OCI-LY3 (cell line): ENCODE data around the gene ZNF865.

ENCODE experiments used
- H2AFZ ChIP-seq: fragments of 200-600, 300-600 bp; shearing (Covaris generic); 2 replicates; pipeline ENCODE4 v1.6.0; 2014; ENCODE audit warnings: antibody characterized with exemption, low read depth, low read length
- H3K27ac ChIP-seq: fragments of 200-600, 300-600 bp; sonication (generic); 2 replicates; pipeline ENCODE4 v1.5.1; 2014; ENCODE audit warnings: mild to moderate bottlenecking, low read length, moderate library complexity, mixed read lengths
- H3K27me3 ChIP-seq: fragments of 200-600, 300-600 bp; sonication (generic); 2 replicates; pipeline ENCODE4 v1.6.1; 2014; ENCODE audit warnings: low read depth, low read length, mixed read lengths
- H3K36me3 ChIP-seq: fragments of 200-600, 300-600 bp; sonication (generic); replicated peaks from 2 replicates; pipeline ENCODE3; 2014; ENCODE audit warnings: low read depth, low read length, mixed read lengths
- H3K4me1 ChIP-seq: fragments of 300-600, 200-600 bp; sonication (generic); 2 replicates; pipeline ENCODE4 v1.6.1; 2014; ENCODE audit warnings: low read length, mixed read lengths
- H3K4me2 ChIP-seq: fragments of 200-600, 300-600 bp; sonication (generic); 2 replicates; pipeline ENCODE4 v1.6.1; 2014; ENCODE audit warnings: low read length, mixed read lengths
- H3K4me3 ChIP-seq: fragments of 300-600, 200-600 bp; sonication (generic); 2 replicates; pipeline ENCODE4 v1.5.1; 2014; ENCODE audit warnings: antibody characterized with exemption, mild to moderate bottlenecking, low read length, moderate library complexity
- H3K79me2 ChIP-seq: fragments of 300-600, 200-600 bp; shearing (Covaris generic); 2 replicates; pipeline ENCODE4 v1.6.1; 2014; ENCODE audit warnings: mild to moderate bottlenecking, low read length, mixed read lengths
- H3K9ac ChIP-seq: fragments of 300-600, 200-600 bp; shearing (Covaris generic); 2 replicates; pipeline ENCODE4 v1.6.0; 2014; ENCODE audit warnings: mild to moderate bottlenecking, low read length, moderate library complexity
- H3K9me3 ChIP-seq: fragments of 200-600, 300-600 bp; shearing (Covaris generic); 2 replicates; pipeline ENCODE4 v1.6.1; 2014; ENCODE audit warnings: low read length, mixed read lengths; ENCODE audit not compliant: insufficient read depth
- H4K20me1 ChIP-seq: fragments of 200-600, 300-600 bp; sonication (generic); 2 replicates; pipeline ENCODE4 v1.6.1; 2016; ENCODE audit warnings: low read length, mixed read lengths; ENCODE audit not compliant: insufficient read depth
- CTCF ChIP-seq: fragments of 200-600, 300-600 bp; sonication (generic); IDR thresholded peaks from 2 replicates; pipeline ENCODE4 v1.5.1; 2014; ENCODE audit warnings: antibody characterized with exemption, low read length, low read depth
- EZH2phosphoT487 ChIP-seq: fragments of 200-600 bp; shearing (Covaris generic); IDR thresholded peaks from 2 replicates; pipeline ENCODE4 v1.6.1; 2018; ENCODE audit warnings: antibody characterized with exemption, mixed run types, low read depth

The ZNF865 gene

DNA sequence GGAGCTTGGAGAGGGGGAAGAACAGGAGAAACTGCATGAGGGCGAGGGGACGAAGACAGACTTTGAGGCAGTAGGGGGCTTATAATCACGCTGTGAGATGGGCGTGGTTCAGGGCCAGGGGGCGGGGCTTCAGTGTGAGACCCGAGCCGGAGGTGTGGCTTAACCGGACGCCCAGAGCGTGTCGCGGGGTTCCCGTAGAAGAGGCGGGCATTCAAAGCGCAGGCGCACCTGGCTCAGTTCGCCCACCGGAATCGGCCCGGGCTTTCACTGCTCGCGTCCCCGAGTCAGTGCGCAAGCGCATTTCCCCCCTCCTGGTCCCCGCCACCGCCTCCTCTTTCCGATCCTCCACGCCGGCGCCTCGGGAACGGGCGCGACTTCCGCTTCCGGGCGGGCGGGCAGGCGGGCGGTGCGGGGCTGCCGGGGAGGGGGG lies 225 bp upstream of the ZNF865 start:
- Histone ChIP-seq H3K36me3 (peaks cover 26% of the 10 kb centered on the region), H2AFZ (0 out of 2 replicates have a peak overlapping the region, but pooled peaks have one; percentile 8), H3K9me3 (no peaks in the 10 kb centered on the region), H3K4me1 (peaks cover 22% of the 10 kb centered on the region), H3K27ac (peak overlapping the region; percentile 88), H3K9ac (peak overlapping the region; percentile 97), H3K4me2 (peak overlapping the region; percentile 87), H3K79me2 (peaks cover 46% of the 10 kb centered on the region), H4K20me1 (no peaks in the 10 kb centered on the region), H3K27me3 (no peaks in the 10 kb centered on the region), H3K4me3 (peak overlapping the region; percentile 91)
- TF ChIP-seq CTCF, result no peak
- no peak for TF ChIP-seq EZH2phosphoT487

DNA sequence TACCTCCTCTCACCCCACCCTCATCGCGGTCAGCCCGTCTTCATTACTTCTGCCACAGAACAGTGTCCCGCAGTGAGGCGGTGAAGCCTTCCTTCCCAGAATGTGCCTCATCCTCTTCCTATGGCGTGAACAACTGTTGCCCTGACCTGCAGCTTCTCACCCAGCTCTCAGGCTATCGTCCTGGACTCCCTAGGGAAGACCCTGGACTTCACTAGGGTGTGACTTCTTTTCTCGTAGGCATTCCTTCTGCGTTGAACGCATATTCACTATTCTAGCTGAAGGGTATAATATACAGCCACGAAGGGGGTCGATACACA lies 982 bp downstream of the ZNF865 start:
- peaks cover 28% of the 10 kb centered on the region for H3K36me3 ChIP-seq
- peak overlapping the region; percentile 97 for H3K9ac ChIP-seq
- H3K4me2 ChIP-seq, result peak overlapping the region; percentile 95
- H3K27ac ChIP-seq, result peak overlapping the region; percentile 88
- no peaks in the 10 kb centered on the region for H3K27me3 ChIP-seq
- H2AFZ ChIP-seq, result no peak overlapping the region
- no peaks in the 10 kb centered on the region for H4K20me1 ChIP-seq
- H3K4me3 ChIP-seq, result peak overlapping the region; percentile 91
- no peaks in the 10 kb centered on the region for H3K9me3 ChIP-seq
- TF ChIP-seq EZH2phosphoT487 (no peak), CTCF (no peak)
- peaks cover 51% of the 10 kb centered on the region for H3K79me2 ChIP-seq
- H3K4me1 ChIP-seq, result peaks cover 20% of the 10 kb centered on the region

DNA sequence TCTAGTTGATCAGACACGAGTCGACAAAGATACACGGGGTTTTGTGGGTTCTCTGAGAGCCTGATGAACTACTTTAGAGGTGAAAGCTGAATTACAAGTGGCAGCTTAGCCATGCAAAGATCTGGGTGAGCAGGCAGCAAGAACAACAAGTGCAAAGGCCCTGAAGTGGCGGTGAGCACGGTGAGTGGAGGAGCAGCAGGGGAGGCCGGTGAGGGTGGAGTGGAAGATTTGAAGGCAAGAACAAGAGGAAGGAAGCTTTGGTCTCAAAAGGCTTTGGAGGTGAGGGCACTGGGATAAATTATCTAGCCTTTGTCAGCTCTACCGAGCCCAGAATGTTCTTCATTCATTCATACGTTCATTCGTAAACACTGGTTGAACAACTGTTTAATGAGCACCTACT lies 1.4 kb downstream of the ZNF865 start:
- H3K9ac ChIP-seq, result peak overlapping the region; percentile 97
- H3K4me3 ChIP-seq, result peak overlapping the region; percentile 91
- TF ChIP-seq CTCF, result no peak
- TF ChIP-seq EZH2phosphoT487, result no peak

GRCh38 chr19:55609326-55609725 lies 3.9 kb downstream of the ZNF865 start:
- Histone ChIP-seq H3K4me1 (peaks cover 37% of the 10 kb centered on the region), H3K79me2 (peaks cover 64% of the 10 kb centered on the region), H3K4me3 (no peak overlapping the region), H3K9me3 (no peaks in the 10 kb centered on the region), H3K4me2 (no peak overlapping the region), H4K20me1 (peaks cover 5% of the 10 kb centered on the region), H3K9ac (no peak overlapping the region), H2AFZ (no peak overlapping the region), H3K27me3 (no peaks in the 10 kb centered on the region), H3K27ac (no peak overlapping the region), H3K36me3 (peaks cover 28% of the 10 kb centered on the region)
- TF ChIP-seq EZH2phosphoT487, result no peak
- no peak for TF ChIP-seq CTCF

More for the DNA sequence above, 1.4 kb downstream of the ZNF865 start:
- H4K20me1 ChIP-seq, result no peaks in the 10 kb centered on the region
- H2AFZ ChIP-seq, result no peak overlapping the region
- no peaks in the 10 kb centered on the region for H3K27me3 ChIP-seq
- H3K27ac ChIP-seq, result no peak overlapping the region
- no peaks in the 10 kb centered on the region for H3K9me3 ChIP-seq
- peaks cover 55% of the 10 kb centered on the region for H3K79me2 ChIP-seq
- peaks cover 24% of the 10 kb centered on the region for H3K4me1 ChIP-seq
- H3K36me3 ChIP-seq, result peaks cover 28% of the 10 kb centered on the region
- H3K4me2 ChIP-seq, result peak overlapping the region; percentile 95
